H1 (cell line): ENCODE results near the gene FBXL5. TPM values are rescaled to one million over a fixed set of nuclear protein-coding genes. Genes with fewer than 3 reads are reported as not detected.

Experiments
- CTCF ChIA-PET: fragments of 300-600 bp; sonication (Branson Sonifier 250); formaldehyde crosslinking; loops from one replicate; lab custom pipeline; 2021; ENCODE audit not compliant: partially characterized antibody; lab: Charles Lee
- POLR2A ChIA-PET: fragments of 300-600 bp; sonication (Branson Sonifier 250); formaldehyde crosslinking; loops from one replicate; lab custom pipeline; 2021; ENCODE audit warnings: inconsistent platforms; ENCODE audit not compliant: partially characterized antibody; lab: Charles Lee
- DNase-seq, 2 experiments: peaks; one replicate each; pipeline versions ENCODE4 v3.0.0 to v3.0.0-alpha.2; 2010 to 2022; ENCODE audit warnings: low spot score in 2 of 2, low read depth in 1 of 2, mixed read lengths in 1 of 2
- FAIRE-seq: peaks from 2 replicates; lab custom pipeline; 2011; peaks lifted over from hg19 to GRCh38; lab: Jason Lieb, UNC
- H2AFZ ChIP-seq: 2 replicates; pipeline ENCODE4 v1.8.1; 2012; ENCODE audit warnings: low read length, inconsistent platforms
- H2AK5ac ChIP-seq: 2 replicates; pipeline ENCODE4 v1.6.1; 2013; ENCODE audit warnings: low read depth, low read length
- H2BK120ac ChIP-seq: replicated peaks from 2 replicates; pipeline ENCODE3; 2013; ENCODE audit warnings: low read depth, low read length, inconsistent platforms
- H2BK12ac ChIP-seq: 2 replicates; pipeline ENCODE4 v1.6.1; 2013; ENCODE audit warnings: low read depth, low read length
- H2BK15ac ChIP-seq: 2 replicates; pipeline ENCODE4 v1.6.1; 2013; ENCODE audit warnings: low read length
- H2BK20ac ChIP-seq: 2 replicates; pipeline ENCODE4 v1.6.1; 2013; ENCODE audit warnings: low read length
- H2BK5ac ChIP-seq: 2 replicates; pipeline ENCODE4 v1.6.1; 2013; ENCODE audit warnings: low read depth, low read length
- H3K14ac ChIP-seq: 2 replicates; pipeline ENCODE4 v1.6.1; 2013; ENCODE audit warnings: inconsistent platforms; ENCODE audit not compliant: insufficient read length
- H3K18ac ChIP-seq: 2 replicates; pipeline ENCODE4 v1.6.1; 2013; ENCODE audit warnings: low read length; ENCODE audit errors: extremely low read depth
- H3K23ac ChIP-seq: 2 replicates; pipeline ENCODE4 v1.6.1; 2013; ENCODE audit warnings: inconsistent platforms; ENCODE audit not compliant: insufficient read length
- H3K23me2 ChIP-seq: 2 replicates; pipeline ENCODE4 v1.6.1; 2013; ENCODE audit warnings: low read depth, low read length
- H3K27ac ChIP-seq: 2 replicates; pipeline ENCODE4 v1.6.1; 2011; ENCODE audit warnings: low read depth, low read length, inconsistent platforms
- H3K27me3 ChIP-seq, 4 experiments: replicated peaks in 1 of 4; 1 replicate in 1 of 4; 2 replicates in 3 of 4; pipeline versions ENCODE4 v1.6.1 to v1.8.1; 2011 to 2013; ENCODE audit warnings: low read length in 3 of 4, mild to moderate bottlenecking in 3 of 4, inconsistent platforms in 2 of 4, mixed read lengths in 2 of 4, moderate library complexity in 1 of 4; ENCODE audit not compliant: control insufficient read depth in 3 of 4, insufficient read depth in 3 of 4; ENCODE audit errors: extremely low read depth in 1 of 4
- H3K36me3 ChIP-seq, 4 experiments: 2 replicates each; pipeline versions ENCODE4 v1.6.1 to v1.8.1; 2011 to 2013; ENCODE audit warnings: mild to moderate bottlenecking in 4 of 4, low read length in 3 of 4, moderate library complexity in 2 of 4, control low read depth in 1 of 4, inconsistent platforms in 1 of 4; ENCODE audit not compliant: insufficient read depth in 4 of 4, control insufficient read depth in 2 of 4
- H3K4ac ChIP-seq: replicated peaks from 2 replicates; pipeline ENCODE3; 2013; ENCODE audit warnings: low read length, low read depth, mixed read lengths, inconsistent platforms; ENCODE audit not compliant: insufficient read length
- H3K4me1 ChIP-seq, 4 experiments: replicated peaks in 1 of 4; 1 replicate in 1 of 4; 2 replicates in 3 of 4; pipeline versions ENCODE4 v1.6.1 to v1.8.1; 2011 to 2013; ENCODE audit warnings: low read length in 3 of 4, inconsistent platforms in 2 of 4, mixed read lengths in 1 of 4; ENCODE audit not compliant: insufficient read depth in 4 of 4, control insufficient read depth in 3 of 4
- H3K4me2 ChIP-seq, 2 experiments: 2 replicates each; pipeline versions ENCODE4 v1.6.1 to v1.8.1; 2011 to 2013; ENCODE audit warnings: low read depth in 2 of 2, low read length in 2 of 2, control low read depth in 1 of 2, inconsistent platforms in 1 of 2, mild to moderate bottlenecking in 1 of 2; ENCODE audit not compliant: insufficient read depth in 1 of 2
- H3K4me3 ChIP-seq, 4 experiments: fragments of 200-600, 300-600 bp in 1 of 4; sonication (generic), shearing (Covaris generic), sonication (Bioruptor Twin) in 1 of 4; 2 replicates each; pipeline versions ENCODE4 v1.5.1 to v1.8.1; 2011 to 2016; ENCODE audit warnings: low read length in 4 of 4, low read depth in 3 of 4, control low read depth in 2 of 4, inconsistent platforms in 2 of 4, mild to moderate bottlenecking in 2 of 4, mixed read lengths in 1 of 4, moderate library complexity in 1 of 4; ENCODE audit not compliant: insufficient read depth in 2 of 4; ENCODE audit errors: extremely low read depth in 1 of 4
- H3K56ac ChIP-seq: replicated peaks from 2 replicates; pipeline ENCODE3; 2013; ENCODE audit warnings: low read depth, mild to moderate bottlenecking, mixed read lengths, low read length, inconsistent platforms; ENCODE audit not compliant: insufficient read length
- H3K79me1 ChIP-seq: 2 replicates; pipeline ENCODE4 v1.6.1; 2013; ENCODE audit warnings: low read depth, low read length, control low read depth
- H3K79me2 ChIP-seq, 2 experiments: 2 replicates each; pipeline versions ENCODE4 v1.6.1 to v1.8.1; 2012 to 2013; ENCODE audit warnings: low read length in 2 of 2, mild to moderate bottlenecking in 2 of 2, inconsistent platforms in 1 of 2; ENCODE audit not compliant: insufficient read depth in 2 of 2, control insufficient read depth in 1 of 2
- H3K9ac ChIP-seq, 4 experiments: replicated peaks in 1 of 4; 1 replicate in 1 of 4; 2 replicates in 3 of 4; pipeline versions ENCODE4 v1.6.1 to v1.8.1; 2011 to 2013; ENCODE audit warnings: low read depth in 3 of 4, low read length in 3 of 4, control low read depth in 2 of 4, mild to moderate bottlenecking in 2 of 4, moderate library complexity in 2 of 4, inconsistent platforms in 1 of 4; ENCODE audit errors: extremely low read depth in 1 of 4
- H3K9me3 ChIP-seq, 2 experiments: 2 replicates each; pipeline versions ENCODE4 v1.6.1 to v1.8.1; 2012 to 2013; ENCODE audit warnings: mild to moderate bottlenecking in 2 of 2, moderate library complexity in 2 of 2, control low read depth in 1 of 2, inconsistent platforms in 1 of 2, low read depth in 1 of 2, low read length in 1 of 2, mixed read lengths in 1 of 2; ENCODE audit not compliant: insufficient read depth in 2 of 2
- H4K20me1 ChIP-seq, 2 experiments: replicated peaks in 1 of 2; 2 replicates each; pipeline versions ENCODE3 to v1.8.1; 2011 to 2013; ENCODE audit warnings: inconsistent platforms in 2 of 2, low read length in 2 of 2, mild to moderate bottlenecking in 1 of 2; ENCODE audit not compliant: insufficient read depth in 2 of 2, control insufficient read depth in 1 of 2
- H4K5ac ChIP-seq: 2 replicates; pipeline ENCODE4 v1.6.1; 2013; ENCODE audit warnings: low read length, low read depth, mixed read lengths, inconsistent platforms; ENCODE audit not compliant: insufficient read length
- H4K8ac ChIP-seq: 2 replicates; pipeline ENCODE4 v1.8.0; 2013; ENCODE audit warnings: mild to moderate bottlenecking, moderate library complexity, low read length, inconsistent platforms; ENCODE audit not compliant: insufficient read depth; ENCODE audit errors: extremely low read depth
- H4K91ac ChIP-seq: replicated peaks from 2 replicates; pipeline ENCODE3; 2013; ENCODE audit warnings: low read length, mixed read lengths, inconsistent platforms; ENCODE audit not compliant: insufficient read length
- ASH2L ChIP-seq: fragments of 200-600, 300-600 bp; sonication (generic); IDR thresholded peaks from one replicate; pipeline ENCODE4 v1.7.1; 2017; ENCODE audit warnings: low read length
- POLR2AphosphoS5 ChIP-seq: IDR thresholded peaks from 2 replicates; pipeline ENCODE4 v1.6.1; 2011; ENCODE audit warnings: low read depth, low read length
- WGBS, 2 experiments: shearing (Covaris generic) in 1 of 2; methylation state at CpG; one replicate each; pipeline versions ENCODE4 v1.1.6 to v1.1.7; 2013 to 2015; ENCODE audit warnings: low lambda C conversion rate in 2 of 2, mixed read lengths in 2 of 2, inconsistent platforms in 1 of 2, low coverage in 1 of 2, missing lambda C conversion rate in 1 of 2; ENCODE audit not compliant: insufficient replicate concordance in 2 of 2, insufficient coverage in 1 of 2, insufficient read length in 1 of 2; ENCODE audit errors: extremely low coverage in 1 of 2, missing lambda C conversion rate in 1 of 2; 5-methylcytosine and 5-hydroxymethylcytosine counted together
- polyA plus RNA-seq, 7 experiments: library from polyadenylated mRNA; depleted of rRNA in 3 of 7; stranded (reverse) in 5 of 7; unstranded in 2 of 7; fragments of >200 nt in 5 of 7; fragments of 200-250 nt in 2 of 7; gene quantifications; 1 replicate in 5 of 7; 2 replicates in 1 of 7; 4 replicates in 1 of 7; pipeline versions ENCODE4 v1.2.1 to v1.2.3, GENCODE V29; 2011 to 2013; ENCODE audit warnings: missing spikeins in 2 of 7, mixed read lengths in 2 of 7
- total RNA-seq: library from RNA; stranded (reverse); fragmentation: NEBNext Ultra II Directional; extraction: Animal tissue kit (Norgen Biotek cat#: 25700); gene quantifications from 2 replicates; pipeline ENCODE4 v1.2.1, GENCODE V29; 2021
- TF ChIP-seq, protein P1 (sequence below): IDR thresholded peaks from 2 replicates; pipeline ENCODE4 v1.6.1; 2012; ENCODE audit warnings: inconsistent platforms

FBXL5 gene
- total and polyA plus RNA-seq, 2 of the 8 experiments (the other 6 are each of a cell fraction or from before 2014, with no cell fraction given), result 34.6 to 62.7 TPM

GRCh38 chr4:15691346-15692135, 36.4 kb upstream of the FBXL5 start:
- Histone ChIP-seq H2BK12ac (no peak overlapping the region; the same call in 1 of the 2 replicates), H3K23ac (no peak overlapping the region), H2BK20ac (no peak overlapping the region), H3K79me2 (no peaks in the 10 kb centered on the region), H3K4me2 (no peak overlapping the region), H3K4me3 (no peak overlapping the region), H3K27me3 (no peaks in the 10 kb centered on the region), H2BK15ac (no peak overlapping the region), H3K4me1 (peaks cover 2 to 13% (median 5%) of the 10 kb centered on the region in 4 experiments; a peak in 4 of 7 replicates), H4K8ac (no peak overlapping the region), H3K56ac (no peak overlapping the region), H3K9me3 (no peaks in the 10 kb centered on the region), H4K20me1 (no peaks in the 10 kb centered on the region), H2AFZ (no peak overlapping the region), H3K18ac (no peak overlapping the region), H4K91ac (no peak overlapping the region), H3K9ac (no peak overlapping the region), H3K14ac (no peak overlapping the region), H3K27ac (no peak overlapping the region), H3K23me2 (no peaks in the 10 kb centered on the region)
- no peak for DNase-seq
- no peak for FAIRE-seq
- 88% methylated on average over 3 of the region's 3 CpGs; no CpG with 5 or more reads in 1 of the 2 experiments for WGBS, 2 experiments
- POLR2A ChIA-PET, result interaction anchor here (1.6 to 4.5 kb wide), 2 partner anchors 10 to 35 kb away, joined by 4 to 27 read pairs; partner anchors contain the start of gene FAM200B
- TF ChIP-seq ASH2L, result no peak
- TF ChIP-seq POLR2AphosphoS5, result no peak
- TF ChIP-seq, protein P1, sequence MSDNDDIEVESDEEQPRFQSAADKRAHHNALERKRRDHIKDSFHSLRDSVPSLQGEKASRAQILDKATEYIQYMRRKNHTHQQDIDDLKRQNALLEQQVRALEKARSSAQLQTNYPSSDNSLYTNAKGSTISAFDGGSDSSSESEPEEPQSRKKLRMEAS, result peak; percentile 15; the same call in 1 of the 2 replicates
- TF ChIP-seq, all 59 proteins: peak for 1
- no peak overlapping the region for H4K5ac ChIP-seq
- peaks cover 1 to 18% (median 4%) of the 10 kb centered on the region in 4 experiments; a peak in 5 of 8 replicates for H3K36me3 ChIP-seq
- no peak overlapping the region for H3K4ac ChIP-seq
- H3K79me1 ChIP-seq, result no peaks in the 10 kb centered on the region
- CTCF ChIA-PET, result interaction anchor here (0.8 kb wide), 1 partner anchor 18 kb away, joined by 3 read pairs; no protein-coding TSS in a partner anchor
- no peak overlapping the region for H2AK5ac ChIP-seq
- H2BK120ac ChIP-seq, result no peak overlapping the region
- H2BK5ac ChIP-seq, result no peak overlapping the region
